H1 (cell line): ENCODE results near the gene TTC34. TPM values are rescaled to one million over a fixed set of nuclear protein-coding genes. Genes with fewer than 3 reads are reported as not detected.

ENCODE experiments used
- CTCF ChIA-PET: fragments of 300-600 bp; sonication (Branson Sonifier 250); formaldehyde crosslinking; loops from one replicate; lab custom pipeline; 2021; ENCODE audit not compliant: partially characterized antibody; lab: Charles Lee
- POLR2A ChIA-PET: fragments of 300-600 bp; sonication (Branson Sonifier 250); formaldehyde crosslinking; loops from one replicate; lab custom pipeline; 2021; ENCODE audit warnings: inconsistent platforms; ENCODE audit not compliant: partially characterized antibody; lab: Charles Lee
- DNase-seq, 2 experiments: peaks; one replicate each; pipeline versions ENCODE4 v3.0.0 to v3.0.0-alpha.2; 2010 to 2022; ENCODE audit warnings: low spot score in 2 of 2, low read depth in 1 of 2, mixed read lengths in 1 of 2
- FAIRE-seq: peaks from 2 replicates; lab custom pipeline; 2011; peaks lifted over from hg19 to GRCh38; lab: Jason Lieb, UNC
- H2AFZ ChIP-seq: 2 replicates; pipeline ENCODE4 v1.8.1; 2012; ENCODE audit warnings: low read length, inconsistent platforms
- H2AK5ac ChIP-seq: 2 replicates; pipeline ENCODE4 v1.6.1; 2013; ENCODE audit warnings: low read depth, low read length
- H2BK120ac ChIP-seq: replicated peaks from 2 replicates; pipeline ENCODE3; 2013; ENCODE audit warnings: low read depth, low read length, inconsistent platforms
- H2BK12ac ChIP-seq: 2 replicates; pipeline ENCODE4 v1.6.1; 2013; ENCODE audit warnings: low read depth, low read length
- H2BK15ac ChIP-seq: 2 replicates; pipeline ENCODE4 v1.6.1; 2013; ENCODE audit warnings: low read length
- H2BK20ac ChIP-seq: 2 replicates; pipeline ENCODE4 v1.6.1; 2013; ENCODE audit warnings: low read length
- H2BK5ac ChIP-seq: 2 replicates; pipeline ENCODE4 v1.6.1; 2013; ENCODE audit warnings: low read depth, low read length
- H3K14ac ChIP-seq: 2 replicates; pipeline ENCODE4 v1.6.1; 2013; ENCODE audit warnings: inconsistent platforms; ENCODE audit not compliant: insufficient read length
- H3K18ac ChIP-seq: 2 replicates; pipeline ENCODE4 v1.6.1; 2013; ENCODE audit warnings: low read length; ENCODE audit errors: extremely low read depth
- H3K23ac ChIP-seq: 2 replicates; pipeline ENCODE4 v1.6.1; 2013; ENCODE audit warnings: inconsistent platforms; ENCODE audit not compliant: insufficient read length
- H3K23me2 ChIP-seq: 2 replicates; pipeline ENCODE4 v1.6.1; 2013; ENCODE audit warnings: low read depth, low read length
- H3K27ac ChIP-seq: 2 replicates; pipeline ENCODE4 v1.6.1; 2011; ENCODE audit warnings: low read depth, low read length, inconsistent platforms
- H3K27me3 ChIP-seq, 4 experiments: replicated peaks in 1 of 4; 1 replicate in 1 of 4; 2 replicates in 3 of 4; pipeline versions ENCODE4 v1.6.1 to v1.8.1; 2011 to 2013; ENCODE audit warnings: low read length in 3 of 4, mild to moderate bottlenecking in 3 of 4, inconsistent platforms in 2 of 4, mixed read lengths in 2 of 4, moderate library complexity in 1 of 4; ENCODE audit not compliant: control insufficient read depth in 3 of 4, insufficient read depth in 3 of 4; ENCODE audit errors: extremely low read depth in 1 of 4
- H3K36me3 ChIP-seq, 4 experiments: 2 replicates each; pipeline versions ENCODE4 v1.6.1 to v1.8.1; 2011 to 2013; ENCODE audit warnings: mild to moderate bottlenecking in 4 of 4, low read length in 3 of 4, moderate library complexity in 2 of 4, control low read depth in 1 of 4, inconsistent platforms in 1 of 4; ENCODE audit not compliant: insufficient read depth in 4 of 4, control insufficient read depth in 2 of 4
- H3K4ac ChIP-seq: replicated peaks from 2 replicates; pipeline ENCODE3; 2013; ENCODE audit warnings: low read length, low read depth, mixed read lengths, inconsistent platforms; ENCODE audit not compliant: insufficient read length
- H3K4me1 ChIP-seq, 4 experiments: replicated peaks in 1 of 4; 1 replicate in 1 of 4; 2 replicates in 3 of 4; pipeline versions ENCODE4 v1.6.1 to v1.8.1; 2011 to 2013; ENCODE audit warnings: low read length in 3 of 4, inconsistent platforms in 2 of 4, mixed read lengths in 1 of 4; ENCODE audit not compliant: insufficient read depth in 4 of 4, control insufficient read depth in 3 of 4
- H3K4me2 ChIP-seq, 2 experiments: 2 replicates each; pipeline versions ENCODE4 v1.6.1 to v1.8.1; 2011 to 2013; ENCODE audit warnings: low read depth in 2 of 2, low read length in 2 of 2, control low read depth in 1 of 2, inconsistent platforms in 1 of 2, mild to moderate bottlenecking in 1 of 2; ENCODE audit not compliant: insufficient read depth in 1 of 2
- H3K4me3 ChIP-seq, 4 experiments: fragments of 200-600, 300-600 bp in 1 of 4; sonication (generic), shearing (Covaris generic), sonication (Bioruptor Twin) in 1 of 4; 2 replicates each; pipeline versions ENCODE4 v1.5.1 to v1.8.1; 2011 to 2016; ENCODE audit warnings: low read length in 4 of 4, low read depth in 3 of 4, control low read depth in 2 of 4, inconsistent platforms in 2 of 4, mild to moderate bottlenecking in 2 of 4, mixed read lengths in 1 of 4, moderate library complexity in 1 of 4; ENCODE audit not compliant: insufficient read depth in 2 of 4; ENCODE audit errors: extremely low read depth in 1 of 4
- H3K56ac ChIP-seq: replicated peaks from 2 replicates; pipeline ENCODE3; 2013; ENCODE audit warnings: low read depth, mild to moderate bottlenecking, mixed read lengths, low read length, inconsistent platforms; ENCODE audit not compliant: insufficient read length
- H3K79me1 ChIP-seq: 2 replicates; pipeline ENCODE4 v1.6.1; 2013; ENCODE audit warnings: low read depth, low read length, control low read depth
- H3K79me2 ChIP-seq, 2 experiments: 2 replicates each; pipeline versions ENCODE4 v1.6.1 to v1.8.1; 2012 to 2013; ENCODE audit warnings: low read length in 2 of 2, mild to moderate bottlenecking in 2 of 2, inconsistent platforms in 1 of 2; ENCODE audit not compliant: insufficient read depth in 2 of 2, control insufficient read depth in 1 of 2
- H3K9ac ChIP-seq, 4 experiments: replicated peaks in 1 of 4; 1 replicate in 1 of 4; 2 replicates in 3 of 4; pipeline versions ENCODE4 v1.6.1 to v1.8.1; 2011 to 2013; ENCODE audit warnings: low read depth in 3 of 4, low read length in 3 of 4, control low read depth in 2 of 4, mild to moderate bottlenecking in 2 of 4, moderate library complexity in 2 of 4, inconsistent platforms in 1 of 4; ENCODE audit errors: extremely low read depth in 1 of 4
- H3K9me3 ChIP-seq, 2 experiments: 2 replicates each; pipeline versions ENCODE4 v1.6.1 to v1.8.1; 2012 to 2013; ENCODE audit warnings: mild to moderate bottlenecking in 2 of 2, moderate library complexity in 2 of 2, control low read depth in 1 of 2, inconsistent platforms in 1 of 2, low read depth in 1 of 2, low read length in 1 of 2, mixed read lengths in 1 of 2; ENCODE audit not compliant: insufficient read depth in 2 of 2
- H4K20me1 ChIP-seq, 2 experiments: replicated peaks in 1 of 2; 2 replicates each; pipeline versions ENCODE3 to v1.8.1; 2011 to 2013; ENCODE audit warnings: inconsistent platforms in 2 of 2, low read length in 2 of 2, mild to moderate bottlenecking in 1 of 2; ENCODE audit not compliant: insufficient read depth in 2 of 2, control insufficient read depth in 1 of 2
- H4K5ac ChIP-seq: 2 replicates; pipeline ENCODE4 v1.6.1; 2013; ENCODE audit warnings: low read length, low read depth, mixed read lengths, inconsistent platforms; ENCODE audit not compliant: insufficient read length
- H4K8ac ChIP-seq: 2 replicates; pipeline ENCODE4 v1.8.0; 2013; ENCODE audit warnings: mild to moderate bottlenecking, moderate library complexity, low read length, inconsistent platforms; ENCODE audit not compliant: insufficient read depth; ENCODE audit errors: extremely low read depth
- H4K91ac ChIP-seq: replicated peaks from 2 replicates; pipeline ENCODE3; 2013; ENCODE audit warnings: low read length, mixed read lengths, inconsistent platforms; ENCODE audit not compliant: insufficient read length
- ATF3 ChIP-seq: IDR thresholded peaks from 2 replicates; pipeline ENCODE4 v1.6.1; 2011; ENCODE audit warnings: low read depth, mild to moderate bottlenecking, low read length; ENCODE audit not compliant: insufficient read depth
- BCL11A ChIP-seq, 2 experiments: IDR thresholded peaks; one replicate each; pipeline ENCODE4 v1.6.1; 2011; ENCODE audit warnings: low read depth in 2 of 2, low read length in 2 of 2, mild to moderate bottlenecking in 2 of 2
- BRCA1 ChIP-seq: IDR thresholded peaks from 2 replicates; pipeline ENCODE4 v1.6.1; 2012; ENCODE audit warnings: low read depth, low read length, improper control_type of control experiment
- CTCF ChIP-seq, 3 experiments: IDR thresholded peaks; 1 replicate in 2 of 3; 2 replicates in 1 of 3; pipeline versions ENCODE4 v1.5.1 to v1.6.1; 2011; ENCODE audit warnings: low read length in 3 of 3, mild to moderate bottlenecking in 3 of 3, inconsistent platforms in 2 of 3, low read depth in 1 of 3, moderate library complexity in 1 of 3; ENCODE audit not compliant: insufficient read depth in 1 of 3; ENCODE audit errors: control extremely low read depth in 1 of 3
- EGR1 ChIP-seq: IDR thresholded peaks from 2 replicates; pipeline ENCODE4 v1.6.1; 2011; ENCODE audit warnings: low read depth, low read length, borderline replicate concordance
- EZH2 ChIP-seq: fragments of 200-600 bp; sonication (generic); IDR thresholded peaks from 2 replicates; pipeline ENCODE4 v1.7.1; 2012; ENCODE audit warnings: low read depth, mild to moderate bottlenecking, moderate library complexity, low read length, inconsistent platforms; ENCODE audit not compliant: severe bottlenecking
- KDM5A ChIP-seq: fragments of 200-600 bp; IDR thresholded peaks from 2 replicates; pipeline ENCODE4 v1.7.1; 2012; ENCODE audit warnings: mild to moderate bottlenecking, low read length, inconsistent platforms, mixed read lengths
- POLR2A ChIP-seq, 2 experiments: IDR thresholded peaks; 1 replicate in 1 of 2; 2 replicates in 1 of 2; pipeline ENCODE4 v1.6.1; 2011; ENCODE audit warnings: low read depth in 2 of 2, low read length in 2 of 2, mild to moderate bottlenecking in 2 of 2; ENCODE audit errors: control extremely low read depth in 1 of 2
- TAF7 ChIP-seq: optimal IDR thresholded peaks from 2 replicates; pipeline ENCODE3; 2011; ENCODE audit warnings: low read depth, mild to moderate bottlenecking, inconsistent platforms, low read length, moderate library complexity, borderline replicate concordance
- TEAD4 ChIP-seq: IDR thresholded peaks from 2 replicates; pipeline ENCODE4 v1.6.1; 2012; ENCODE audit warnings: low read depth, low read length, inconsistent platforms, mixed read lengths
- WGBS, 2 experiments: shearing (Covaris generic) in 1 of 2; methylation state at CpG; one replicate each; pipeline versions ENCODE4 v1.1.6 to v1.1.7; 2013 to 2015; ENCODE audit warnings: low lambda C conversion rate in 2 of 2, mixed read lengths in 2 of 2, inconsistent platforms in 1 of 2, low coverage in 1 of 2, missing lambda C conversion rate in 1 of 2; ENCODE audit not compliant: insufficient replicate concordance in 2 of 2, insufficient coverage in 1 of 2, insufficient read length in 1 of 2; ENCODE audit errors: extremely low coverage in 1 of 2, missing lambda C conversion rate in 1 of 2; 5-methylcytosine and 5-hydroxymethylcytosine counted together
- polyA plus RNA-seq, 7 experiments: library from polyadenylated mRNA; depleted of rRNA in 3 of 7; stranded (reverse) in 5 of 7; unstranded in 2 of 7; fragments of >200 nt in 5 of 7; fragments of 200-250 nt in 2 of 7; gene quantifications; 1 replicate in 5 of 7; 2 replicates in 1 of 7; 4 replicates in 1 of 7; pipeline versions ENCODE4 v1.2.1 to v1.2.3, GENCODE V29; 2011 to 2013; ENCODE audit warnings: missing spikeins in 2 of 7, mixed read lengths in 2 of 7
- total RNA-seq: library from RNA; stranded (reverse); fragmentation: NEBNext Ultra II Directional; extraction: Animal tissue kit (Norgen Biotek cat#: 25700); gene quantifications from 2 replicates; pipeline ENCODE4 v1.2.1, GENCODE V29; 2021

TTC34 gene
- total and polyA plus RNA-seq, 2 of the 8 experiments (the other 6 are each of a cell fraction or from before 2014, with no cell fraction given): 0.23 to 0.50 TPM

- Histone ChIP-seq H3K79me1 (no peaks in the 10 kb centered on the region), H3K14ac (no peak overlapping the region), H3K18ac (no peak overlapping the region), H3K4me3 (no peak overlapping the region), H4K20me1 (no peaks in the 10 kb centered on the region), H2AFZ (no peak overlapping the region), H3K27ac (no peak overlapping the region), H4K91ac (no peak overlapping the region), H4K5ac (no peak overlapping the region), H2AK5ac (no peak overlapping the region), H3K23ac (no peak overlapping the region), H3K56ac (no peak overlapping the region), H3K79me2 (no peaks in the 10 kb centered on the region), H3K23me2 (no peaks in the 10 kb centered on the region), H2BK5ac (no peak overlapping the region), H3K4me1 (peaks cover 0 to 3% (median 0%) of the 10 kb centered on the region in 4 experiments; a peak in 1 of 7 replicates), H3K36me3 (no peaks in the 10 kb centered on the region; a peak in 1 of 8 replicates), H3K9me3 (peaks cover 58 to 92% of the 10 kb centered on the region in 2 experiments), H2BK12ac (no peak overlapping the region), H2BK120ac (no peak overlapping the region), H3K4ac (no peak overlapping the region), H4K8ac (peak overlapping the region; percentile 25; the same call in 1 of the 2 replicates), H2BK15ac (no peak overlapping the region), H3K27me3 (no peaks in the 10 kb centered on the region), H3K9ac (no peak overlapping the region), H3K4me2 (no peak overlapping the region), H2BK20ac (no peak overlapping the region)
- ChIA-PET POLR2A (no interaction called here), CTCF (no interaction called here)
- FAIRE-seq (no peak), DNase-seq (no peak)
- WGBS, 2 experiments: 91% methylated on average over 58 of the region's 79 CpGs; no CpG with 5 or more reads in 1 of the 2 experiments
- TF ChIP-seq TAF7: no peak
- no peak for TF ChIP-seq EGR1
- TF ChIP-seq POLR2A (IDR thresholded peaks at IDR 0.05; ENCODE audit: control extremely low read depth in 1 of 2, low read depth in 2 of 2, low read length in 2 of 2): no peak
- no peak for TF ChIP-seq TEAD4
- TF ChIP-seq KDM5A: no peak
- no peak for TF ChIP-seq BCL11A (IDR thresholded peaks at IDR 0.05; ENCODE audit: low read depth in 2 of 2, low read length in 2 of 2)
- no peak for TF ChIP-seq CTCF (IDR thresholded peaks at IDR 0.05; ENCODE audit: control extremely low read depth in 1 of 3, insufficient read depth in 1 of 3, low read depth in 1 of 3, low read length in 3 of 3)
- no peak for TF ChIP-seq BRCA1
- no peak for TF ChIP-seq ATF3
- TF ChIP-seq EZH2: no peak
These were observed 12.1 kb downstream of the TTC34 start for GRCh38 chr1:2789164-2789985.
